Measurements from ENCODE around the gene MMP3. TPM values are rescaled to one million over a fixed set of nuclear protein-coding genes. Genes with fewer than 3 reads are reported as not detected.

Gene MMP3
- total and polyA plus RNA-seq, 2 experiments from 2014 or later = 0.68 TPM; not detected in 1

GRCh38 chr11:102830001-102830727 lies 13.2 kb downstream of the MMP3 start (continued):
- TF ChIP-seq ZNF462 (CRISPR knock-in tag; IDR thresholded peaks at IDR 0.05) = no peak
- no peak for TF ChIP-seq JUNB (IDR thresholded peaks at IDR 0.05; ENCODE audit: unreplicated experiment)
- TF ChIP-seq ZNF331 (CRISPR knock-in tag; IDR thresholded peaks at IDR 0.05; ENCODE audit: low read depth) = no peak
- TF ChIP-seq CTCF (conservative IDR thresholded peaks at IDR 0.05; ENCODE audit: low read depth in 2 of 2) = no peak
- no peak for TF ChIP-seq ETS1 (IDR thresholded peaks at IDR 0.05)
- TF ChIP-seq ZNF114 (CRISPR knock-in tag; IDR thresholded peaks at IDR 0.05) = no peak

Measured in GM23338 (cell line).